ENCODE results near the gene HNRNPUL1. TPM values are rescaled to one million over a fixed set of nuclear protein-coding genes. Genes with fewer than 3 reads are reported as not detected.

The HNRNPUL1 gene
- total and polyA plus RNA-seq, 2 experiments from 2014 or later, result 204 to 207 TPM

GRCh38 chr19:41269571-41269970 is 5.4 kb downstream of the HNRNPUL1 start:
- no peaks in the 10 kb centered on the region for H3K9me2 ChIP-seq (ENCODE audit: insufficient read depth)
- H3K9me3 Mint-ChIP-seq, result no peaks in the 10 kb centered on the region; the same call in 2 of the 3 replicates
- no peak for DNase-seq (ENCODE audit: low spot score)
- no peak for TF ChIP-seq ZNF114 (CRISPR knock-in tag; IDR thresholded peaks at IDR 0.05)
- no peak for TF ChIP-seq NANOG (IDR thresholded peaks at IDR 0.05; ENCODE audit: borderline replicate concordance)
- TF ChIP-seq CREB1 (CRISPR knock-in tag; IDR thresholded peaks at IDR 0.05; ENCODE audit: low read depth), result no peak
- no peak for TF ChIP-seq JUNB (IDR thresholded peaks at IDR 0.05; ENCODE audit: unreplicated experiment)
- TF ChIP-seq, protein P1, sequence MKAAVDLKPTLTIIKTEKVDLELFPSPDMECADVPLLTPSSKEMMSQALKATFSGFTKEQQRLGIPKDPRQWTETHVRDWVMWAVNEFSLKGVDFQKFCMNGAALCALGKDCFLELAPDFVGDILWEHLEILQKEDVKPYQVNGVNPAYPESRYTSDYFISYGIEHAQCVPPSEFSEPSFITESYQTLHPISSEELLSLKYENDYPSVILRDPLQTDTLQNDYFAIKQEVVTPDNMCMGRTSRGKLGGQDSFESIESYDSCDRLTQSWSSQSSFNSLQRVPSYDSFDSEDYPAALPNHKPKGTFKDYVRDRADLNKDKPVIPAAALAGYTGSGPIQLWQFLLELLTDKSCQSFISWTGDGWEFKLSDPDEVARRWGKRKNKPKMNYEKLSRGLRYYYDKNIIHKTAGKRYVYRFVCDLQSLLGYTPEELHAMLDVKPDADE (IDR thresholded peaks at IDR 0.05), result no peak
- no peak for TF ChIP-seq POLR2AphosphoS5 (IDR thresholded peaks at IDR 0.05; ENCODE audit: low read depth)
- TF ChIP-seq, protein P2, sequence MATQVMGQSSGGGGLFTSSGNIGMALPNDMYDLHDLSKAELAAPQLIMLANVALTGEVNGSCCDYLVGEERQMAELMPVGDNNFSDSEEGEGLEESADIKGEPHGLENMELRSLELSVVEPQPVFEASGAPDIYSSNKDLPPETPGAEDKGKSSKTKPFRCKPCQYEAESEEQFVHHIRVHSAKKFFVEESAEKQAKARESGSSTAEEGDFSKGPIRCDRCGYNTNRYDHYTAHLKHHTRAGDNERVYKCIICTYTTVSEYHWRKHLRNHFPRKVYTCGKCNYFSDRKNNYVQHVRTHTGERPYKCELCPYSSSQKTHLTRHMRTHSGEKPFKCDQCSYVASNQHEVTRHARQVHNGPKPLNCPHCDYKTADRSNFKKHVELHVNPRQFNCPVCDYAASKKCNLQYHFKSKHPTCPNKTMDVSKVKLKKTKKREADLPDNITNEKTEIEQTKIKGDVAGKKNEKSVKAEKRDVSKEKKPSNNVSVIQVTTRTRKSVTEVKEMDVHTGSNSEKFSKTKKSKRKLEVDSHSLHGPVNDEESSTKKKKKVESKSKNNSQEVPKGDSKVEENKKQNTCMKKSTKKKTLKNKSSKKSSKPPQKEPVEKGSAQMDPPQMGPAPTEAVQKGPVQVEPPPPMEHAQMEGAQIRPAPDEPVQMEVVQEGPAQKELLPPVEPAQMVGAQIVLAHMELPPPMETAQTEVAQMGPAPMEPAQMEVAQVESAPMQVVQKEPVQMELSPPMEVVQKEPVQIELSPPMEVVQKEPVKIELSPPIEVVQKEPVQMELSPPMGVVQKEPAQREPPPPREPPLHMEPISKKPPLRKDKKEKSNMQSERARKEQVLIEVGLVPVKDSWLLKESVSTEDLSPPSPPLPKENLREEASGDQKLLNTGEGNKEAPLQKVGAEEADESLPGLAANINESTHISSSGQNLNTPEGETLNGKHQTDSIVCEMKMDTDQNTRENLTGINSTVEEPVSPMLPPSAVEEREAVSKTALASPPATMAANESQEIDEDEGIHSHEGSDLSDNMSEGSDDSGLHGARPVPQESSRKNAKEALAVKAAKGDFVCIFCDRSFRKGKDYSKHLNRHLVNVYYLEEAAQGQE (IDR thresholded peaks at IDR 0.05; ENCODE audit: unreplicated experiment), result no peak
- TF ChIP-seq CTCF (conservative IDR thresholded peaks at IDR 0.05; ENCODE audit: low read depth in 2 of 2), result no peak
- no peak for TF ChIP-seq EZH2phosphoT487 (IDR thresholded peaks at IDR 0.05; ENCODE audit: unreplicated experiment)
- TF ChIP-seq EZH2 (IDR thresholded peaks at IDR 0.05; ENCODE audit: low read depth, unreplicated experiment), result no peak
- TF ChIP-seq ZNF462 (CRISPR knock-in tag; IDR thresholded peaks at IDR 0.05), result no peak
- TF ChIP-seq ZNF331 (CRISPR knock-in tag; IDR thresholded peaks at IDR 0.05; ENCODE audit: low read depth), result no peak
- TF ChIP-seq STAT1 (IDR thresholded peaks at IDR 0.05; ENCODE audit: unreplicated experiment), result no peak
- H3K4me1 ChIP-seq (ENCODE audit: insufficient read depth), result peaks cover 7% of the 10 kb centered on the region
- peaks cover 64% of the 10 kb centered on the region for H3K79me2 ChIP-seq (replicated peaks; ENCODE audit: insufficient read depth)
- peaks cover 37% of the 10 kb centered on the region for H3F3A ChIP-seq (replicated peaks; ENCODE audit: low read depth)
- H3K4me2 ChIP-seq, result no peak overlapping the region
- H3K27ac ChIP-seq (ENCODE audit: low read depth), result no peak overlapping the region
- peaks cover 19% of the 10 kb centered on the region for H3K4me1 Mint-ChIP-seq
- no peak overlapping the region for H2AFZ ChIP-seq
- no peak overlapping the region for H3K27ac Mint-ChIP-seq
- H3K4me3 Mint-ChIP-seq, result no peak overlapping the region
- H3K27me3 Mint-ChIP-seq (ENCODE audit: insufficient read depth, low read depth, poor library complexity), result peaks cover 9% of the 10 kb centered on the region
- H3K36me3 Mint-ChIP-seq (ENCODE audit: low read depth), result peaks cover 92% of the 10 kb centered on the region
- no peak overlapping the region for H3K4me3 ChIP-seq
- H3K36me3 ChIP-seq (ENCODE audit: insufficient read depth), result peaks cover 65% of the 10 kb centered on the region
- no peaks in the 10 kb centered on the region for H3K27me3 ChIP-seq (ENCODE audit: insufficient read depth)
- peaks cover 50% of the 10 kb centered on the region for H4K20me1 ChIP-seq (replicated peaks; ENCODE audit: insufficient read depth)
- ATAC-seq, result no peak
